Measurements from ENCODE around the gene CDHR2.

The CDHR2 gene

DNA sequence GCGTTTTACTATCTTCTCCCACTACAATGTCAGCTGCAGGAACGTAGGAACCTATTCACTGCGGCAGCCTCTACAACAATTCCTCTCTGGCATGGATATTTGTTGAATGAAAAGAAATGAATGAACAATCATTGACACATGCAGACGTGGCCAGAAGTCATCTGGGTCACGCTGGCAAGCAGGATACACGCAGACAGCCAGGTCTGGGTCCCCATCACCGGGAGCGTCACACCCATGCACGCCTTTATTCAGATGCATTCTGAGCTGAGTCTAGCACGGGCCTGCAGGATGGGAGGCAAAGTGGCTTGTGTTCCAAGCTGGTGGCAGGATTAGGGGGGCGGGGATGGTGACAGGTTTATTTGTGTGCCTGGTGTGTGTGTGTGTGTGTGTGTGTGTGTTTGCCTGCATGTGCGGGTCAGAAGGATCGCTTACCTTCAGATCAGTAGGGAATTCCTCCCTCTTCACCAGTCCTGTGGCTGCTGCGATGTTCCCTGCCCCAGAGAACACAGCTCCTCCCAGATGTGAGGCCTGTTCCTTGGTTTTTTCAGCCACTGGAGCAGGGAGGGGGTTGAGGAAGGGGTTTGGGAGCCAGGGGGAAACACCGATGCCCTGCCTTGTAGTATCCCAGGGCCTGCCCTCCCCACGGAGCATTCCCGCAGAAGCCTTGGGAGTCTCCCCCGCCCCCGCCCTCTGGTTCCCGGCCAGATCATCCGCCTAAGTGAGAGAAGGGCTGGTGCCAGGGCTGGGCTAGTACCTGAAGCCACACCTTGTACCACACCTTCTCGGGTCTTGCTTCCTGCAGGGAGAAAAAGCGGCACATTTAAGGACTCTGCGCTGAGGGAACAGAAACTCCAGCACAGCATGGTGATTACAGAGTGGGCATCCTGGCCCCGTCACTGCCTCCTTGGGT, 77.1 kb downstream of the CDHR2 start:
- POLR2A ChIA-PET, result no interaction called here

DNA sequence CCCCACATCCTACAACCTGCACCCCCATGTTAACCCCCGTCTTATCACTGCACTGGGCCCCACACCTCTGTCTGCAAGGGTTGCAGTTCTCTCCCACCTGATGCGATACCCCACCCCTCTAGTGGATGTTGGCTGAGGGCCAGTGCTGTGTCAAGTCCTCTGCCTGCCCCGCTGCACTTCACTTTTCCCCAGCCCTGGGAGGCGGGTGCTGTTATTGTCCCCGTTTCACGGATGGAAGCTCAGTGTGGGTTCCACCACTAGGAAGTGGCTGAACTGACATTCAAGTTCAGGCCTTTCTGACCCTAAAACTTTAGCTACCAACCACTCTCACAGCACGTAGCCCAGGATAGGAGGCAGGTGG, 77.7 kb downstream of the CDHR2 start:
- no peak for DNase-seq
- Histone ChIP-seq H3K9me3 (ENCODE audit: control extremely low read depth in 1 of 5, control insufficient read depth in 4 of 5, insufficient read depth in 2 of 5, low read depth in 1 of 5, low read length in 4 of 5) (no peaks in the 10 kb centered on the region), H3K4me3 (ENCODE audit: control insufficient read depth in 1 of 7, extremely low read depth in 1 of 7, insufficient read depth in 4 of 7, low read depth in 2 of 7, low read length in 6 of 7) (no peak overlapping the region), H3K4me1 (ENCODE audit: control extremely low read depth in 1 of 4, control insufficient read depth in 4 of 4, insufficient read depth in 4 of 4, low read length in 3 of 4) (peaks cover 2 to 15% (median 11%) of the 10 kb centered on the region in 4 experiments), H3K27ac (ENCODE audit: insufficient read depth in 1 of 2, low read depth in 1 of 2, low read length in 2 of 2, poor library complexity in 1 of 2, severe bottlenecking in 2 of 2) (no peak overlapping the region), H3K27me3 (replicated peaks in 2 of 5; ENCODE audit: control insufficient read depth in 4 of 5, insufficient read depth in 5 of 5, low read length in 4 of 5) (peaks cover 9 to 93% (median 28%) of the 10 kb centered on the region in 5 experiments), H3K36me3 (ENCODE audit: control insufficient read depth in 4 of 4, insufficient read depth in 4 of 4, low read length in 3 of 4) (no peaks in the 10 kb centered on the region)
- WGBS (ENCODE audit: insufficient coverage), result 67% methylated on average over 4 of the region's 7 CpGs
- ChIA-PET CTCF (interaction anchor here (1.4 kb wide), 1 partner anchor 15 kb away, joined by 3 read pairs; no protein-coding TSS in a partner anchor), POLR2A (no interaction called here)

More for the DNA sequence above, 77.1 kb downstream of the CDHR2 start:
- Histone ChIP-seq H3K4me1 (ENCODE audit: control extremely low read depth in 1 of 4, control insufficient read depth in 4 of 4, insufficient read depth in 4 of 4, low read length in 3 of 4) (peaks cover 2 to 15% (median 12%) of the 10 kb centered on the region in 4 experiments), H3K27me3 (replicated peaks in 2 of 5; ENCODE audit: control insufficient read depth in 4 of 5, insufficient read depth in 5 of 5, low read length in 4 of 5) (peaks cover 7 to 93% (median 28%) of the 10 kb centered on the region in 5 experiments), H3K4me3 (ENCODE audit: control insufficient read depth in 1 of 7, extremely low read depth in 1 of 7, insufficient read depth in 4 of 7, low read depth in 2 of 7, low read length in 6 of 7) (no peak overlapping the region), H3K36me3 (ENCODE audit: control insufficient read depth in 4 of 4, insufficient read depth in 4 of 4, low read length in 3 of 4) (no peaks in the 10 kb centered on the region), H3K27ac (ENCODE audit: insufficient read depth in 1 of 2, low read depth in 1 of 2, low read length in 2 of 2, poor library complexity in 1 of 2, severe bottlenecking in 2 of 2) (no peak overlapping the region), H3K9me3 (ENCODE audit: control extremely low read depth in 1 of 5, control insufficient read depth in 4 of 5, insufficient read depth in 2 of 5, low read depth in 1 of 5, low read length in 4 of 5) (no peaks in the 10 kb centered on the region)
- CTCF ChIA-PET, result interaction anchor here (0.8 to 1.4 kb wide), 2 partner anchors 13 to 15 kb away, joined by 3 read pairs; no protein-coding TSS in a partner anchor
- 83% methylated on average over 17 of the region's 25 CpGs for WGBS (ENCODE audit: insufficient coverage)
- no peak for DNase-seq

DNA sequence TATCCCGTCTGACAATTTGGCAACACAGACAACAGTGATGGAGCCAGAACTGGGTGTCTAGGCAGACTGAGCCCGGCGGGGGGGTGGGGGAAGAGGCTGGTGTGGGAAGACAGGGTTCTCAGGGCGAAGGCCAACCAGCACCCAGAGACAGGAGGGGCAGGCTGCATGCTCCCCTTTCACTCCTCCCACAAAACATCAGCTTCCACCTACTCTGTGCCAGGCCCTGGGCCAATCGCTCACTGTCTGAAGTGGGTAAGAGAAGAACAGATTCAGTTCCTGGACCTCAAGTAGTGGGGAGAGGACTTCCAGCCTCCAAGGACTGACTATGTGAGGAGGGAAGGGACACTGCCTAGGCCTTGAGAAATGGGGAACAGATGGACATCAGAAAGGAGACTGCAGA, 78.4 kb downstream of the CDHR2 start:
- Histone ChIP-seq H3K9me3 (ENCODE audit: control extremely low read depth in 1 of 5, control insufficient read depth in 4 of 5, insufficient read depth in 2 of 5, low read depth in 1 of 5, low read length in 4 of 5) (no peaks in the 10 kb centered on the region), H3K27me3 (replicated peaks in 2 of 5; ENCODE audit: control insufficient read depth in 4 of 5, insufficient read depth in 5 of 5, low read length in 4 of 5) (peaks cover 11 to 90% (median 28%) of the 10 kb centered on the region in 5 experiments), H3K4me3 (ENCODE audit: control insufficient read depth in 1 of 7, extremely low read depth in 1 of 7, insufficient read depth in 4 of 7, low read depth in 2 of 7, low read length in 6 of 7) (no peak overlapping the region), H3K4me1 (ENCODE audit: control extremely low read depth in 1 of 4, control insufficient read depth in 4 of 4, insufficient read depth in 4 of 4, low read length in 3 of 4) (peaks cover 2 to 15% (median 11%) of the 10 kb centered on the region in 4 experiments), H3K36me3 (ENCODE audit: control insufficient read depth in 4 of 4, insufficient read depth in 4 of 4, low read length in 3 of 4) (no peaks in the 10 kb centered on the region), H3K27ac (ENCODE audit: insufficient read depth in 1 of 2, low read depth in 1 of 2, low read length in 2 of 2, poor library complexity in 1 of 2, severe bottlenecking in 2 of 2) (no peak overlapping the region)
- ChIA-PET POLR2A (no interaction called here), CTCF (interaction anchor here (1.4 kb wide), 1 partner anchor 16 kb away, joined by 3 read pairs; no protein-coding TSS in a partner anchor)
- 91% methylated on average over 2 of the region's 5 CpGs for WGBS (ENCODE audit: insufficient coverage)
- DNase-seq, result no peak

DNA sequence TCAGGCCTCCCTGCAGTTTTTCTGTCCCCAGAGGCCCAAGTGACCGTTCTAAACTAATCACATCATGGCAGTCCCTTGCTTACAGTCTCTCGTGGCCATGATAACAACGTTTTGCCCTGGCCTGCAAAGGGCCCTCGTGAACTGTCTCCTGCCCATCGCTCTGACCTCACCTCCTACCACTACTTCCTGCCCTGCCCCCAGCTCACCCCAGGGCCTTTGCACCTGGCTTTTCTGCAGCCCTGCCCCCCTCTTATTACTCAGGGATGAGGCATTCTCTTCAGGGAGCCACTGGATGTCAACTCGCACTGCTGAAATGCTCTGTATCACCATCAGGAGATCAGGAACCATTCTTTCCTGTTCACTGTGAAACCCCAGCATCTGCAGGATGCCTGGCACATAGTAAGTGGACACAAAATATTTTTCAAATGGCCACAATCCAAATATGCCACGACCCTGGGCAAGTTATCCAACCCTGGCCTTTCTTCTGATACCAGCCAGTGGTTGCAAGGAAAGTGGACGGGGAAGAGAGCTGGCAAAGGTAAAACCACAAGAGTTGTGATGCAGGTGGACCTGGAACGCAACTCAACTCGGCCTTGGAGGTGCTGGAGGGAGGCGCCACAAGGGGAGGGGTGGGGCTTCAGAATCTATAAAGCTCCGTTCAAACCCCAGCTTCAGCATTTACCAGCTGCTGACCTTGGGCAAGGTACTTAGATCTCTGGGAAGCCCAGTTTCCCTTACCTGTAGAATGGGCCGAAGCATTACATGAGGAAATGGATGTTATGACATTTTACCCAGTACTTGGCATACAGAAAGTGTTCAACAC, 79.5 kb downstream of the CDHR2 start:
- H3K4me1 ChIP-seq (ENCODE audit: control extremely low read depth in 1 of 4, control insufficient read depth in 4 of 4, insufficient read depth in 4 of 4, low read length in 3 of 4), result peaks cover 2 to 15% (median 11%) of the 10 kb centered on the region in 4 experiments

DNA sequence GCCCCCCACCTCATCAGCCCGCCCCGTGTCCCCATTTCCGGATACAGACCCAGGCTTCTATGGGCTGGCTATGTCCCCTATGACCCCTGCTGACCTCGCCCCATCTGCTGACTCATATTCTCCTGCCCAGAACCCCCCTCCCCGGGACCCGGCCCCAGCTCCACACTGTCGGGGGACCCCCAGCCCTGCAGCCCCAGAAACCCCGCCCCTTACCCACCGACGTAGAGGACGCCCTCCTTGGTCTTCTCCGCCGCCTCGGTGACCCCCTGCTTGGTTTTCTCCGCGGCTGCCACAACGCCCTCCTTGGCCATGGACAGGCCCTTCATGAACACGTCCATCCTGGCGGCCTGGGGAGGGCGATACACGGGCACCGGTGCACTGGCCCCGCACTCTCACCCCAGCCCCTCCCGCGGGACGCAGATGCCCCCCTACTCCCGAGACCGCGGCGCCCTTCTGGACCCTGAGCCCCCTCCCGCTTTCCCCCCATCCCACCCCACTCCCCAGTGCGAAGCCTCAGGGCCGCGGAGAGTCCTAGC, 80.2 kb downstream of the CDHR2 start:
- POLR2A ChIA-PET, result interaction anchor here (1.3 kb wide), 1 partner anchor 18 kb away, joined by 4 read pairs; the partner anchor contains the start of gene TSPAN17
- H3K27ac ChIP-seq (ENCODE audit: insufficient read depth in 1 of 2, low read depth in 1 of 2, low read length in 2 of 2, poor library complexity in 1 of 2, severe bottlenecking in 2 of 2), result no peak overlapping the region
- CTCF ChIA-PET, result interaction anchor here (0.9 to 2.2 kb wide), 3 partner anchors 8 to 56 kb away, joined by 3 to 14 read pairs (median 3); no protein-coding TSS in a partner anchor
- 11% methylated on average over 25 of the region's 34 CpGs for WGBS (ENCODE audit: insufficient coverage)
- H3K36me3 ChIP-seq (ENCODE audit: control insufficient read depth in 4 of 4, insufficient read depth in 4 of 4, low read length in 3 of 4), result no peaks in the 10 kb centered on the region
- no peaks in the 10 kb centered on the region for H3K9me3 ChIP-seq (ENCODE audit: control extremely low read depth in 1 of 5, control insufficient read depth in 4 of 5, insufficient read depth in 2 of 5, low read depth in 1 of 5, low read length in 4 of 5)
- no peak for DNase-seq
- peaks cover 11 to 98% (median 35%) of the 10 kb centered on the region in 5 experiments for H3K27me3 ChIP-seq (replicated peaks in 2 of 5; ENCODE audit: control insufficient read depth in 4 of 5, insufficient read depth in 5 of 5, low read length in 4 of 5)
- H3K4me3 ChIP-seq (ENCODE audit: control insufficient read depth in 1 of 7, extremely low read depth in 1 of 7, insufficient read depth in 4 of 7, low read depth in 2 of 7, low read length in 6 of 7), result no peak overlapping the region
- H3K4me1 ChIP-seq (ENCODE audit: control extremely low read depth in 1 of 4, control insufficient read depth in 4 of 4, insufficient read depth in 4 of 4, low read length in 3 of 4), result peaks cover 2 to 15% (median 11%) of the 10 kb centered on the region in 4 experiments

More for the DNA sequence above, 79.5 kb downstream of the CDHR2 start:
- 81% methylated on average over 11 of the region's 13 CpGs for WGBS (ENCODE audit: insufficient coverage)
- H3K9me3 ChIP-seq (ENCODE audit: control extremely low read depth in 1 of 5, control insufficient read depth in 4 of 5, insufficient read depth in 2 of 5, low read depth in 1 of 5, low read length in 4 of 5), result no peaks in the 10 kb centered on the region
- peaks cover 11 to 94% (median 34%) of the 10 kb centered on the region in 5 experiments for H3K27me3 ChIP-seq (replicated peaks in 2 of 5; ENCODE audit: control insufficient read depth in 4 of 5, insufficient read depth in 5 of 5, low read length in 4 of 5)
- ChIA-PET POLR2A (interaction anchor here (0.7 to 1.3 kb wide), 2 partner anchors 19 to 185 kb away, joined by 3 to 4 read pairs; partner anchors contain the start of gene TSPAN17), CTCF (no interaction called here)
- H3K27ac ChIP-seq (ENCODE audit: insufficient read depth in 1 of 2, low read depth in 1 of 2, low read length in 2 of 2, poor library complexity in 1 of 2, severe bottlenecking in 2 of 2), result no peak overlapping the region
- no peak for DNase-seq
- no peak overlapping the region for H3K4me3 ChIP-seq (ENCODE audit: control insufficient read depth in 1 of 7, extremely low read depth in 1 of 7, insufficient read depth in 4 of 7, low read depth in 2 of 7, low read length in 6 of 7)
- H3K36me3 ChIP-seq (ENCODE audit: control insufficient read depth in 4 of 4, insufficient read depth in 4 of 4, low read length in 3 of 4), result no peaks in the 10 kb centered on the region

DNA sequence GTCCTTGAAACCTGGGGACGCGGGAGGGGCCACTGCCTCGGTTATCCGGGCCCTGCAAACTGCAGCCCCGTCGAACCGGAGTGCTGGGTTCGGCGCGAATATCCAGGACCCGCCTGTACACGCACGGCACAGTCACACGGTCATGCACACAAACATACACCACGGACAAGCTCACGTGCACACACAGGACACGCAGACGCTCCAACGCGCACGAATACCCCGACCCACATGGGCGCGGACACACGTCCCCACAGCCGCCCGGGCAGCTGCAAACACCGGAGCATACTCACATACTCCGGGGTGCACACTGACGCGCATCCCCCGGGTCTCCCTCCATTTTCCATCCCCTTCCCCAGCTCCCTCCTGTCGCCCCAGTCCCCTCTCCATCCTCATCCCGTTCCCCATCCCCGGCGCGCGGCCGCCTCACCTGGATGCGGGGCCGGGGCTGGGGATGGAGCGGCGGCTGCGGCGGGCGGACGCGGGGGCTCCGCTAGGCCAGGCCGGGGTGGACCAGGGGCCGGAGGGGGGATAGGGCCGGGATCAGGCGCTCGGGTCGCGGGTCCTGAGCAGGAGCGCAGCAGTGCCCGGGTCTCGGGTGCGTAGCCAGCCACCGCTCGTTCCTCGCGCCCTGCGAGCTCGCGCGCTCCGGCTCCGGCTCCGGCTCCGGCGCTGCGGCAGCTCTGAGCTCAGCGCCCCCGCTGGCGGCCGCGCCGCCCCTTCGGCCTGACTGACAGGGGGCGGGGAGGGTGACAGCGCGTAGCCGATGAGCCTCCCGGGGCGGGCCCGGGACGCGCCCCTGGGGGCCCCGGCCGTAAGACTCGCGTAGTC, 80.9 kb downstream of the CDHR2 start, which contains the start of the genes EIF4E1B and SNCB:
EIF4E1B (plus strand) TSS at position 823 of the 828 bp plus-strand sequence. CDS start 12,113 bp downstream, outside the sequence.
SNCB (minus strand) TSS at position 682 of the 828 bp plus-strand sequence. CDS start 880 bp downstream, outside the sequence.
- H3K4me3 ChIP-seq (ENCODE audit: control insufficient read depth in 1 of 7, extremely low read depth in 1 of 7, insufficient read depth in 4 of 7, low read depth in 2 of 7, low read length in 6 of 7), result peak within 1 kb of the TSS in 4 of 7 experiments; percentile 22 to 60 (median 46)
- peaks cover 2 to 15% (median 11%) of the 10 kb centered on the region in 4 experiments for H3K4me1 ChIP-seq (ENCODE audit: control extremely low read depth in 1 of 4, control insufficient read depth in 4 of 4, insufficient read depth in 4 of 4, low read length in 3 of 4)
- peaks cover 11 to 96% (median 32%) of the 10 kb centered on the region in 5 experiments for H3K27me3 ChIP-seq (replicated peaks in 2 of 5; ENCODE audit: control insufficient read depth in 4 of 5, insufficient read depth in 5 of 5, low read length in 4 of 5)
- no peaks in the 10 kb centered on the region for H3K36me3 ChIP-seq (ENCODE audit: control insufficient read depth in 4 of 4, insufficient read depth in 4 of 4, low read length in 3 of 4)
- ChIA-PET CTCF (interaction anchor here (0.8 to 2.2 kb wide), 9 partner anchors 8 to 57 kb away, joined by 3 to 14 read pairs (median 3); no protein-coding TSS in a partner anchor), POLR2A (no interaction called here)
- under 1% methylated on average over 80 of the region's 94 CpGs for WGBS (ENCODE audit: insufficient coverage)
- no peaks in the 10 kb centered on the region for H3K9me3 ChIP-seq (ENCODE audit: control extremely low read depth in 1 of 5, control insufficient read depth in 4 of 5, insufficient read depth in 2 of 5, low read depth in 1 of 5, low read length in 4 of 5)
- H3K27ac ChIP-seq (ENCODE audit: insufficient read depth in 1 of 2, low read depth in 1 of 2, low read length in 2 of 2, poor library complexity in 1 of 2, severe bottlenecking in 2 of 2), result no peak within 1 kb of the TSS
- DNase-seq, result peak; percentile 33 to 67 (median 60)

Data from common myeloid progenitor, CD34-positive (primary cell).